Activated CD8-positive, alpha-beta T cell treated with anti-CD3 and anti-CD28 coated beads for 36 hours (primary cell): ENCODE data around the gene DAPK3. TPM values are rescaled to one million over a fixed set of nuclear protein-coding genes. Genes with fewer than 3 reads are reported as not detected.

Experiments used
- ATAC-seq: fragments of 200-7000 bp; cut with Tn5 transposase; one replicate; pipeline ENCODE4 v1.10.0; 2021; ENCODE audit warnings: mild to moderate bottlenecking, moderate library complexity
- CTCF ChIA-PET: fragments of 350-600 bp; sonication (Branson Sonifier 250); formaldehyde crosslinking; loops from one replicate; lab custom pipeline; 2021; ENCODE audit warnings: antibody characterized with exemption; lab: Charles Lee
- POLR2A ChIA-PET: fragments of 350-600 bp; sonication (Branson Sonifier 250); formaldehyde crosslinking; loops from one replicate; lab custom pipeline; 2021; ENCODE audit warnings: antibody characterized with exemption; lab: Charles Lee
- DNase-seq: peaks from one replicate; pipeline ENCODE4 v3.0.0-alpha.2; 2020
- H3K27ac Mint-ChIP-seq: one replicate; pipeline ENCODE4 v1.8.0; 2021; ENCODE audit warnings: mild to moderate bottlenecking, mixed read lengths
- H3K27me3 Mint-ChIP-seq: one replicate; pipeline ENCODE4 v1.8.0; 2021; ENCODE audit warnings: mixed read lengths
- H3K36me3 Mint-ChIP-seq: one replicate; pipeline ENCODE4 v1.8.0; 2021; ENCODE audit warnings: low read depth, mixed read lengths
- H3K4me1 Mint-ChIP-seq: one replicate; pipeline ENCODE4 v1.8.0; 2021; ENCODE audit warnings: low read depth, mixed read lengths
- H3K4me3 Mint-ChIP-seq: one replicate; pipeline ENCODE4 v1.8.0; 2021; ENCODE audit warnings: mild to moderate bottlenecking, moderate library complexity, mixed read lengths
- H3K9me3 Mint-ChIP-seq: one replicate; pipeline ENCODE4 v1.8.0; 2021; ENCODE audit warnings: mixed read lengths
- CTCF ChIP-seq: fragments of 200-600 bp; IDR thresholded peaks from one replicate; pipeline ENCODE4 v1.8.0; 2022; ENCODE audit warnings: antibody characterized with exemption, mild to moderate bottlenecking
- intact Hi-C: fragments of 100-400 bp; cut with micrococcal nuclease; formaldehyde crosslinking; loops from one replicate; pipeline ENCODE4 v1.10.0; 2022
- total RNA-seq, 2 experiments: library from RNA; stranded (reverse); gene quantifications; one replicate each; pipeline ENCODE4 v1.2.3, GENCODE V29; 2021

The DAPK3 gene
- total RNA-seq, 2 experiments from 2014 or later: 27.2 to 27.5 TPM

GRCh38 chr19:3966051-3967017 lies 4.6 kb downstream of the DAPK3 start:
- Mint-ChIP-seq H3K4me3 (no peak overlapping the region), H3K4me1 (peaks cover 22% of the 10 kb centered on the region), H3K27ac (no peak overlapping the region), H3K9me3 (no peaks in the 10 kb centered on the region), H3K36me3 (peaks cover 13% of the 10 kb centered on the region), H3K27me3 (no peaks in the 10 kb centered on the region)
- TF ChIP-seq CTCF: no peak
- CTCF ChIA-PET: no interaction called here
- DNase-seq: no peak
- intact Hi-C loops: no loop called here
- no peak for ATAC-seq
- POLR2A ChIA-PET: interaction anchor here (1.4 to 3.3 kb wide), 2 partner anchors 18 to 19 kb away, joined by 4 to 22 read pairs; partner anchors contain the start of gene EEF2

- intact Hi-C loops: no loop called here
- Mint-ChIP-seq H3K9me3 (no peaks in the 10 kb centered on the region), H3K4me3 (no peak overlapping the region), H3K36me3 (peaks cover 12% of the 10 kb centered on the region), H3K4me1 (peaks cover 9% of the 10 kb centered on the region), H3K27ac (no peak overlapping the region), H3K27me3 (no peaks in the 10 kb centered on the region)
- ChIA-PET POLR2A (interaction anchor here (1.0 to 1.4 kb wide), 2 partner anchors 18 to 21 kb away, joined by 3 to 4 read pairs; partner anchors contain the start of gene EEF2), CTCF (no interaction called here)
- ATAC-seq (no peak), DNase-seq (no peak)
- TF ChIP-seq CTCF: no peak
Measured at GRCh38 chr19:3964256-3965194, 6.4 kb downstream of the DAPK3 start.

GRCh38 chr19:3963458-3964255 lies 7.2 kb downstream of the DAPK3 start:
- ChIA-PET CTCF (no interaction called here), POLR2A (interaction anchor here (1.0 to 1.4 kb wide), 3 partner anchors 8 to 21 kb away, joined by 3 to 4 read pairs (median 4); no protein-coding TSS in a partner anchor)
- TF ChIP-seq CTCF: no peak
- no peak overlapping the region for H3K4me3 Mint-ChIP-seq
- H3K9me3 Mint-ChIP-seq: no peaks in the 10 kb centered on the region
- ATAC-seq (no peak), DNase-seq (no peak)
- peaks cover 5% of the 10 kb centered on the region for H3K4me1 Mint-ChIP-seq
- intact Hi-C loops: no loop called here
- no peaks in the 10 kb centered on the region for H3K27me3 Mint-ChIP-seq
- H3K36me3 Mint-ChIP-seq: peaks cover 10% of the 10 kb centered on the region
- H3K27ac Mint-ChIP-seq: no peak overlapping the region

GRCh38 chr19:3961007-3961406 lies 9.9 kb downstream of the DAPK3 start:
- TF ChIP-seq CTCF: no peak
- DNase-seq (no peak), ATAC-seq (no peak)
- ChIA-PET CTCF (no interaction called here), POLR2A (no interaction called here)
- no peak overlapping the region for H3K27ac Mint-ChIP-seq
- intact Hi-C loops: no loop called here
- H3K27me3 Mint-ChIP-seq: no peaks in the 10 kb centered on the region
- no peak overlapping the region for H3K4me3 Mint-ChIP-seq
- H3K9me3 Mint-ChIP-seq: no peaks in the 10 kb centered on the region
- no peaks in the 10 kb centered on the region for H3K4me1 Mint-ChIP-seq
- H3K36me3 Mint-ChIP-seq: peaks cover 11% of the 10 kb centered on the region
